ENCODE data around the gene FGF21.

Gene FGF21

GRCh38 chr19:48795055-48795684 lies 39.8 kb downstream of the FGF21 start:
- peak; percentile 78 to 92 for DNase-seq (ENCODE audit: low read depth in 1 of 2, low spot score in 1 of 2)
- in situ Hi-C loops (cut with HindIII; ENCODE audit: low pct_unique_long_range_greater_than_20kb, low sequenced_read_pairs) = no loop called here
- no peak for TF ChIP-seq JUND (IDR thresholded peaks at IDR 0.05; ENCODE audit: low read depth)

GRCh38 chr19:48795685-48796070 lies 40.4 kb downstream of the FGF21 start:
- in situ Hi-C loops (cut with HindIII; ENCODE audit: low pct_unique_long_range_greater_than_20kb, low sequenced_read_pairs) = no loop called here
- DNase-seq (ENCODE audit: low read depth in 1 of 2, low spot score in 1 of 2) = no peak
- TF ChIP-seq JUND (IDR thresholded peaks at IDR 0.05; ENCODE audit: low read depth) = no peak

GRCh38 chr19:48796298-48797083 lies 41.2 kb downstream of the FGF21 start:
- in situ Hi-C loops (cut with HindIII; ENCODE audit: low pct_unique_long_range_greater_than_20kb, low sequenced_read_pairs) = no loop called here
- no peak for TF ChIP-seq JUND (IDR thresholded peaks at IDR 0.05; ENCODE audit: low read depth)
- no peak for DNase-seq (ENCODE audit: low read depth in 1 of 2, low spot score in 1 of 2)

DNA sequence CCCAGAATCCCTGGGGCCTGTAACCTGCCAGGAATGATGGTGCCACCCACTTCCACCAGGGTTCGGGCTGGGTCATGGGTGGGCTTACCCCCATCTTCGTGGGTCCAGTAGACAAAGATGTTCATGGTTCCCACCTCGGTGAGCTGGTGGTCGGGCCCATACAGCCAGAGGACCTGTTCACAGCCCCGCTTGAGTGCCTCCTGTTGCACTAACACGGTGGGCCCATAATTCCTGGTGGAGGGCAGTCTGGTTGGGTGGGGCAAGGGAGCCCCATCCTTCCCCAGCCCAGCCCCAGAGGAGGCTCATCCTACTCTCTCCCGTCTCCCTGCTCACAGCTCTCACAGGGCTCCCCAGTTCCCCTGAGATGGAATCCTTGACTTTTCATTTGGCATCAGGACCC lies 41.8 kb downstream of the FGF21 start:
- DNase-seq (ENCODE audit: low read depth in 1 of 2, low spot score in 1 of 2) = no peak
- no peak for TF ChIP-seq JUND (IDR thresholded peaks at IDR 0.05; ENCODE audit: low read depth)
- in situ Hi-C loops (cut with HindIII; ENCODE audit: low pct_unique_long_range_greater_than_20kb, low sequenced_read_pairs) = no loop called here

DNA sequence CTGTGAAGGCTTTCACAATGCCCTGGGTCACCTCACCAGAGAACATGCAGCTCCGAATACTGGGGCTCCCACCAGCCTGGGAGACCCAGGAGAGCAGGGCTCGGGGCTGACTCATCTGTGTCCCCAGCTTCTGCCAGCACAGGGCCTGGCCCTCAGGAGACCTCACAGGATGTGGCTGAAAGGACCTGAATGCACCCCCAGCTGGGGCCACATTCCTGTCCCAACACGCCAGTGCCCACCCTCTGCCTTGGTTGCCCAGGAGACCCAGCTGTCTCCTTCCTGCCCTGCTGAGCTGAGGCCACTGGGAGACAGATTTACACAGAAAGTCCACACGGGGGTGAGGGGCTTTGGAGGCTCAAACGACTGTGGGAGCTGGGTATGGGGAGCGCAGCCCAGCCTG lies 43.6 kb downstream of the FGF21 start:
- no peak for TF ChIP-seq JUND (IDR thresholded peaks at IDR 0.05; ENCODE audit: low read depth)
- in situ Hi-C loops (cut with HindIII; ENCODE audit: low pct_unique_long_range_greater_than_20kb, low sequenced_read_pairs) = no loop called here

DNA sequence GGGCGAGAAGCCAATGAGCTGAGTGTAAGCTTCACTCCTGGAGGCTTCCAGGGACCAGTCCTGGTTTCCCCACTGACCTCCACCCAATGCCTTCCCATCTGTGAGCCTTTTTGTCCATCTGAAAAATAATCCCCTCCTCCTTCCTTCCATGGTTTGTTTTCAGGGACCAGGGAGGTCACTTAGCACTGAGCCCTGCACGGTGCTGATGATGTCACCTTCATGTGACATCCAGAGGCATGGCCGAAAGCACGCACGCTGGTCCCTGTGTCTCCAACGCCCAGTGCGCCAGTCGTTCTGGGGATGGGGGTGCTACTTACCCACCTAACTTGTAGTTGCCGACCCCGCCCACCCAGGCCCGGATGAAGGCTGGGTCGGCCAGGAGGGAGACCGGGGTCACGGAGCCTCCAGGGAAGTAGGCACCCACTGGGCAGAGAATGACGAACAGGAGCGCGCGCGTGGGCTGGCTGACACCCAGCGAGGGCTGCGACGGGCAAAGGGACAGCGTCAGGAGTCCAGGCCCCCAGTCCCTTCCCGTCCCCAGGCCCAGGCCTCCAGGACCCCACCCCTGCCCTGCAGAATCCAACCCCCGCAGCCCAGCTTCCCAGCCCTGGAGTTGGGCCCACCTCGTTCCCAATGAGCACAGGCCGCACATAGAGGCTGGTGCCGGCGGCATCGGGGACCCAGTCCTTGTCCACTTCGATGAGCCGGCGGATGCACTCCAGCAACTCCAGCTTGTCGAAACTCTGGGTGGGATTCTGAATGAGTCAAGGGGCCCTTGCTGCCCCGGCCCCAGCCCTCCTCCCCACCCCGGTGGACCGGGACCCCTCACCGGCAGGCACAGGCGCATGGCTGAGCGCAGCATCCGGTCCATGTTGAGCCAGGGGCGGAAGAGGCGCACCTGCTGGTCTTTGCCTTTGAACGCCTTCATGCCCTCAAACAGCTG lies 44.3 kb downstream of the FGF21 start:
- DNase-seq (ENCODE audit: low read depth in 1 of 2, low spot score in 1 of 2) = no peak
- in situ Hi-C loops (cut with HindIII; ENCODE audit: low pct_unique_long_range_greater_than_20kb, low sequenced_read_pairs) = no loop called here
- no peak for TF ChIP-seq JUND (IDR thresholded peaks at IDR 0.05; ENCODE audit: low read depth)

More for the DNA sequence above, 43.6 kb downstream of the FGF21 start:
- DNase-seq (ENCODE audit: low read depth in 1 of 2, low spot score in 1 of 2) = no peak

DNA sequence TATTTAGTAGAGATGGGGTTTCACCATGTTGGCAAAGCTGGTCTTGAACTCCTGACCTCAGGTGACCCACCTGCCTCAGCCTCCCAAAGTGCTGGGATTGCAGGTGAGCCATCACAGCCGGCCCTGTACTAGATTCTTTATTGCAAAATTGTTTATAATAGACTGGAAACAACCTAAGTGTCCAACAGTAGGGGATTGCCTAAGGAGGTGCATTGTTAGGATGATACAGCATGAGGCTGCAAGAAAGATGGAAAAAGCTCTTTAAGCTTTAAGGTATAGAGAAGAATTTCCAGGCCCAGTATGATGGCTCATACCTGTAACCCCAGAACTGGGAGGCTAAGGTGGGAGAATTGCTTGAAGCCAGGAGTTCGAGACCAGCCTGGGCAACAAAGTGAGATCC lies 47.3 kb downstream of the FGF21 start:
- DNase-seq (ENCODE audit: low read depth in 1 of 2, low spot score in 1 of 2) = no peak
- TF ChIP-seq JUND (IDR thresholded peaks at IDR 0.05; ENCODE audit: low read depth) = no peak
- in situ Hi-C loops (cut with HindIII; ENCODE audit: low pct_unique_long_range_greater_than_20kb, low sequenced_read_pairs) = no loop called here

DNA sequence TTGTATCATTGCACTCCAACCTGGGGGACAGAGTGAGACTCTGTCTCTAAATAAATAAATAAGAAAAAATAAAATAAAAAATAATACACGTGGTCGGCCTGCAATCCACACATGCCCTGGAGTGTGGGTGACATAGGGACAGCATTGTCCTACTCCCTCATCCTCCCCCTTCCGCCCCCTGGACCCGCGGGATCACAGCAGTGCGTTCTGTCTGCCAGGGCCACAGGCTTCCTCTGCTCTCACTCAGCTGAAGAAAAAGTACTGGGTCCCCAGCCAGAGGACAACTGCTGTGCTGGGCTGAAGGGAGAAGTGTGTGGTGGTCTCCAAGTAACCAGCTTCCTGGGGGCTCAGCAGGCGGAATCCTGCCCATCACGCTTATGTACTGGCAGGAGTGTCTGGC lies 49.2 kb downstream of the FGF21 start:
- no peak for TF ChIP-seq JUND (IDR thresholded peaks at IDR 0.05; ENCODE audit: low read depth)
- in situ Hi-C loops (cut with HindIII; ENCODE audit: low pct_unique_long_range_greater_than_20kb, low sequenced_read_pairs) = no loop called here
- DNase-seq (ENCODE audit: low read depth in 1 of 2, low spot score in 1 of 2) = no peak

- no peak for DNase-seq (ENCODE audit: low read depth in 1 of 2, low spot score in 1 of 2)
- in situ Hi-C loops (cut with HindIII; ENCODE audit: low pct_unique_long_range_greater_than_20kb, low sequenced_read_pairs) = no loop called here
Observed at GRCh38 chr19:48805452-48805851, 50.1 kb downstream of the FGF21 start.

DNA sequence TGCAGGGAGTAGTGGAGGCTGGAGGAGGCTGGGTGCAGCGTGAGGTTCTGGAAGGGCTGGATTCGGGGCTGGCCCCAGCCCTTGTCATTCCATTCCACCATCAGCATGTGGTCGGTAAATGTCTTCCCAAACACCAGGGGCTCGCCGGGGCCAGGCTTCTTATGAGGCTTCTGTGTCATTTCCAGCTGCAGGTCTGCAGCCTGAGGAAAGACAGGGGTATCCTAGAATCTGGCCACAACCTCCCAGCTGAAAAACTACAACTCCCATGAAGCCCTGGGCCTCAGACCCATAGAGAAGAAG lies 51.1 kb downstream of the FGF21 start:
- no peak for TF ChIP-seq JUND (IDR thresholded peaks at IDR 0.05; ENCODE audit: low read depth)

More at GRCh38 chr19:48805452-48805851, 50.1 kb downstream of the FGF21 start:
- no peak for TF ChIP-seq JUND (IDR thresholded peaks at IDR 0.05; ENCODE audit: low read depth)

DNA sequence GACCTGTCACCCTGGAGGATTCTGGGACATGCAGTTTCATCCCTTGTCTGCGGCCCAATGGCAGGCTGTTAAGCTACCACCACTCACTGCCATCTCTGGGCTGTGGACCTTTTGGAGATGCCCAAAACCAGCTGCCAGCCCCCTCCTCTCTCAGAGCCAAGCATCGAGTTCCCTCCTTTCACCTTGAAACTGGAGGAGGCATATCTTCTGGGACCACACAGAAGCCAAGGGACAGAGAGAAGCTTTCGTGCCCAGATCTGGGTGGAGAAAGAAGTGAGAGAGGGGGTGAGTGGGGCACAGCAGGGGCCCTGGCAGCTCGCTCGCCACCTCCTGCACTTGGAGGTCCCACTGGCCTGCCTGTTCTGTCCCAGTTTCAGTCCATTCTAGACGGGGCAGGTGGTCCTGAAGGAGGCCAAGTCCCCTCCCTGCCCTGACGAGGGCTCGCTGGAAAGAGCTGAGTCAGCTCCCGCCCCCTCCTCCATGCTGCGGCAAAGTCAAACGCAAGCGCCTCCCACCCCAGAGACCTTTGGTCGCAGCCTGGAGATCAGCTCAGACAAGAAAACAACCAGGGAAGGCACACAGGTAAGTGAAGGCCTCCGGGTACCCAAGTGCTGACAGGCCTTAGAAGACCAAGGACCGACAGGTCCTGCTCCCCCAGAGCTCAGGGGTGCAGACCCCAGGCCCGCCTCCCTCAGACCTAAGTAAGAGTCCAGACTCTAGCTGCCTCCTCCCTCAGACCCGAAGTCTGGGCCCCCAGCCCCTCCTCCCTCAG lies 51.7 kb downstream of the FGF21 start:
- in situ Hi-C loops (cut with HindIII; ENCODE audit: low pct_unique_long_range_greater_than_20kb, low sequenced_read_pairs) = no loop called here
- DNase-seq (ENCODE audit: low read depth in 1 of 2, low spot score in 1 of 2) = no peak
- no peak for TF ChIP-seq JUND (IDR thresholded peaks at IDR 0.05; ENCODE audit: low read depth)

More for the DNA sequence above, 51.1 kb downstream of the FGF21 start:
- DNase-seq (ENCODE audit: low read depth in 1 of 2, low spot score in 1 of 2) = peak; percentile 49 to 68
- in situ Hi-C loops (cut with HindIII; ENCODE audit: low pct_unique_long_range_greater_than_20kb, low sequenced_read_pairs) = no loop called here
